Activated B cell treated with CpG ODN at 0.5 μM for 24 hours (primary cell): ENCODE results near the gene ENDOG. TPM values are rescaled to one million over a fixed set of nuclear protein-coding genes. Genes with fewer than 3 reads are reported as not detected.

Experiments used
- ATAC-seq: fragments of 200-7000 bp; cut with Tn5 transposase; one replicate; pipeline ENCODE4 v1.10.0; 2021; ENCODE audit warnings: low read depth, mild to moderate bottlenecking, moderate library complexity
- CTCF ChIA-PET: fragments of 350-600 bp; sonication (Branson Sonifier 250); formaldehyde crosslinking; loops from one replicate; lab custom pipeline; 2021; ENCODE audit warnings: antibody characterized with exemption; lab: Charles Lee
- POLR2A ChIA-PET: fragments of 350-600 bp; sonication (Branson Sonifier 250); formaldehyde crosslinking; loops from one replicate; lab custom pipeline; 2021; ENCODE audit warnings: antibody characterized with exemption; lab: Charles Lee
- DNase-seq: peaks from one replicate; pipeline ENCODE4 v3.0.0; 2022
- H3K27ac Mint-ChIP-seq: one replicate; pipeline ENCODE4 v1.8.0; 2020; ENCODE audit warnings: mixed read lengths
- H3K27me3 Mint-ChIP-seq: one replicate; pipeline ENCODE4 v1.8.0; 2021; ENCODE audit warnings: mixed read lengths
- H3K36me3 Mint-ChIP-seq: one replicate; pipeline ENCODE4 v1.8.0; 2021; ENCODE audit warnings: low read depth, mixed read lengths
- H3K4me1 Mint-ChIP-seq: one replicate; pipeline ENCODE4 v1.8.0; 2021; ENCODE audit warnings: mixed read lengths
- H3K4me3 Mint-ChIP-seq: one replicate; pipeline ENCODE4 v1.8.0; 2020; ENCODE audit warnings: mild to moderate bottlenecking, mixed read lengths
- H3K9me3 Mint-ChIP-seq: one replicate; pipeline ENCODE4 v1.8.0; 2020; ENCODE audit warnings: mixed read lengths
- CTCF ChIP-seq: fragments of 200-600 bp; IDR thresholded peaks from one replicate; pipeline ENCODE4 v1.8.0; 2022; ENCODE audit warnings: antibody characterized with exemption, mild to moderate bottlenecking
- intact Hi-C: fragments of 100-400 bp; cut with micrococcal nuclease; formaldehyde crosslinking; loops from one replicate; pipeline ENCODE4 v1.15.1; 2024
- total RNA-seq: library from RNA; stranded (reverse); gene quantifications from 2 replicates; pipeline ENCODE4 v1.2.3, GENCODE V29; 2022

The ENDOG gene
- total RNA-seq, 1 donor from 2014 or later = 16.9 TPM

GRCh38 chr9:128808543-128808942 lies 9.8 kb upstream of the ENDOG start:
- H3K27ac Mint-ChIP-seq = no peak overlapping the region
- H3K9me3 Mint-ChIP-seq = no peaks in the 10 kb centered on the region

GRCh38 chr9:128809036-128809599 lies 9.2 kb upstream of the ENDOG start:
- H3K36me3 Mint-ChIP-seq = peaks cover 36% of the 10 kb centered on the region
- intact Hi-C loops = no loop called here
- H3K4me1 Mint-ChIP-seq = no peaks in the 10 kb centered on the region
- DNase-seq (no peak), ATAC-seq (no peak)
- H3K4me3 Mint-ChIP-seq = no peak overlapping the region
- ChIA-PET POLR2A (no interaction called here), CTCF (no interaction called here)
- no peak for TF ChIP-seq CTCF
- H3K27me3 Mint-ChIP-seq = no peaks in the 10 kb centered on the region
- no peak overlapping the region for H3K27ac Mint-ChIP-seq
- no peaks in the 10 kb centered on the region for H3K9me3 Mint-ChIP-seq

More at GRCh38 chr9:128808543-128808942, 9.8 kb upstream of the ENDOG start:
- Mint-ChIP-seq H3K4me1 (no peaks in the 10 kb centered on the region), H3K4me3 (no peak overlapping the region), H3K27me3 (no peaks in the 10 kb centered on the region), H3K36me3 (peaks cover 42% of the 10 kb centered on the region)
- ChIA-PET CTCF (interaction anchor here (1.0 kb wide), 1 partner anchor 10 kb away, joined by 3 read pairs; the partner anchor contains the start of gene ENDOG), POLR2A (no interaction called here)
- DNase-seq (no peak), ATAC-seq (no peak)
- intact Hi-C loops = no loop called here
- TF ChIP-seq CTCF = no peak

- Mint-ChIP-seq H3K27me3 (no peaks in the 10 kb centered on the region), H3K36me3 (peaks cover 33% of the 10 kb centered on the region), H3K27ac (no peak overlapping the region), H3K4me3 (no peak overlapping the region), H3K9me3 (no peaks in the 10 kb centered on the region), H3K4me1 (no peaks in the 10 kb centered on the region)
- ChIA-PET POLR2A (no interaction called here), CTCF (no interaction called here)
- ATAC-seq (no peak), DNase-seq (no peak)
- intact Hi-C loops = no loop called here
- TF ChIP-seq CTCF = no peak
These were observed 8.5 kb upstream of the ENDOG start for GRCh38 chr9:128809831-128810230.

GRCh38 chr9:128810873-128811272 lies 7.4 kb upstream of the ENDOG start:
- Mint-ChIP-seq H3K4me1 (no peaks in the 10 kb centered on the region), H3K9me3 (no peaks in the 10 kb centered on the region), H3K27ac (no peak overlapping the region), H3K36me3 (peaks cover 26% of the 10 kb centered on the region), H3K4me3 (no peak overlapping the region), H3K27me3 (no peaks in the 10 kb centered on the region)
- CTCF ChIA-PET = no interaction called here
- intact Hi-C loops = no loop called here
- POLR2A ChIA-PET = no interaction called here
- DNase-seq (no peak), ATAC-seq (no peak)
- no peak for TF ChIP-seq CTCF

GRCh38 chr9:128818839-128819715 lies 777 bp downstream of the ENDOG start:
- TF ChIP-seq CTCF = no peak
- ATAC-seq = peak; percentile 32
- Mint-ChIP-seq H3K36me3 (peaks cover 28% of the 10 kb centered on the region), H3K9me3 (no peaks in the 10 kb centered on the region), H3K27ac (peak overlapping the region; percentile 50), H3K4me3 (peak overlapping the region; percentile 75), H3K27me3 (no peaks in the 10 kb centered on the region), H3K4me1 (peaks cover 15% of the 10 kb centered on the region)
- DNase-seq = peak; percentile 59
- POLR2A ChIA-PET = interaction anchor here (0.5 to 3.6 kb wide), 14 partner anchors 8 to 773 kb away, joined by 3 to 49 read pairs (median 4); partner anchors contain the start of genes DOLK, DYNC2I2, GOLGA2 and KYAT1
- CTCF ChIA-PET = interaction anchor here (0.6 to 2.5 kb wide), 13 partner anchors 8 to 127 kb away, joined by 3 to 12 read pairs (median 5); partner anchors contain the start of genes PKN3 and SPOUT1
- intact Hi-C loops = loop anchor here (1.0 to 5.0 kb wide), 8 partner anchors 10 to 170 kb away; partner anchors contain the start of genes LRRC8A, PKN3, SPOUT1 and TBC1D13
